IPS-18c (cell line): ENCODE measurements around the gene ACTL10.
A peak's percentile ranks its signal among the peaks of the same experiment; 100 is the strongest.
"Not testable (repeated sequence)": the region's sequence is repeated elsewhere in the genome, so short reads cannot be mapped to it uniquely, and the experiment has no call there.

ENCODE experiments used
- H3K4me3 ChIP-seq: 2 replicates; pipeline ENCODE4 v1.7.0; 2013; ENCODE audit warnings: low read depth, mild to moderate bottlenecking, low read length, moderate library complexity; ENCODE audit not compliant: insufficient read depth
- H3K9me3 ChIP-seq: one replicate; pipeline ENCODE4 v1.6.1; 2013; ENCODE audit warnings: mild to moderate bottlenecking, low read length, moderate library complexity; ENCODE audit not compliant: control insufficient read depth, insufficient read depth

ACTL10 gene

DNA sequence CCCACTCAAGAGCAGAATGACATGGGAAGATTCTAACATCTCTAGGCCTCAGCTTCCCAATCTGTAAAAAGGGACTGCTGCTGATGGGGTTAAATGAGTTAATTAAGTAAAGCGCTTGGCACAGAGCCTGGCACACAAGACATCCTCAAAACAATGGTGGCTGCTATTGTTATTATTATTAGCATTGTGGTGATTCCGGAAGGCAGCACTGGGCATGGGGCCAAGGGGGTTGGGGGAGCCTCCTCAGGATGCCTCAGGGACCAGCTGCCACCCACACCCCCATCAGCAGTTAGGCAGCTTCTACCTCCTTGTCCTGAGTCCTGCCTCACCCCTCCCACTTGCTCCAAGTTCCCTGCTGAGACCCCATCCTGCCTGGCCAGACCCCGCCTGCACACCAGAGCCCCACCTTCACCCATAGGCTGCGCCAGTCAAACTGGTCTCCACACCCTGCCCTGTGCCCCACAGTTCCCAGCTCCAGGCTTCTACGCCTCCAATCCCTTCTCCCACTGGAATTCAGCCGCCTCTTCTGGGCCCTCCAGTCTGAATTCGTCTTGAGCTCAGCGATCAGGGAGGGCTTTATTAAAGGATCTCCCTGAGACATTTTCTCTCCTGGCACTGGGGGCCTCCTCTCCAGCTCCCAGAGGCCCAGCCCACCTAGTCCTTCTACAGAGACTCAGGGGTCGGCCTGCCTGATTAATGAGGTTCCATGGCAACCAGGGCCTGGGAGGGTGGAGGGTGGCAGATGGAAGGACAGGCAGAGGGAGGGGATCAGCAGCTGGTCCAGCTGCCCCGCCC is 18.0 kb downstream of the ACTL10 start:
- peak overlapping the region; percentile 26 for H3K4me3 ChIP-seq
- H3K9me3 ChIP-seq: no peaks in the 10 kb centered on the region

DNA sequence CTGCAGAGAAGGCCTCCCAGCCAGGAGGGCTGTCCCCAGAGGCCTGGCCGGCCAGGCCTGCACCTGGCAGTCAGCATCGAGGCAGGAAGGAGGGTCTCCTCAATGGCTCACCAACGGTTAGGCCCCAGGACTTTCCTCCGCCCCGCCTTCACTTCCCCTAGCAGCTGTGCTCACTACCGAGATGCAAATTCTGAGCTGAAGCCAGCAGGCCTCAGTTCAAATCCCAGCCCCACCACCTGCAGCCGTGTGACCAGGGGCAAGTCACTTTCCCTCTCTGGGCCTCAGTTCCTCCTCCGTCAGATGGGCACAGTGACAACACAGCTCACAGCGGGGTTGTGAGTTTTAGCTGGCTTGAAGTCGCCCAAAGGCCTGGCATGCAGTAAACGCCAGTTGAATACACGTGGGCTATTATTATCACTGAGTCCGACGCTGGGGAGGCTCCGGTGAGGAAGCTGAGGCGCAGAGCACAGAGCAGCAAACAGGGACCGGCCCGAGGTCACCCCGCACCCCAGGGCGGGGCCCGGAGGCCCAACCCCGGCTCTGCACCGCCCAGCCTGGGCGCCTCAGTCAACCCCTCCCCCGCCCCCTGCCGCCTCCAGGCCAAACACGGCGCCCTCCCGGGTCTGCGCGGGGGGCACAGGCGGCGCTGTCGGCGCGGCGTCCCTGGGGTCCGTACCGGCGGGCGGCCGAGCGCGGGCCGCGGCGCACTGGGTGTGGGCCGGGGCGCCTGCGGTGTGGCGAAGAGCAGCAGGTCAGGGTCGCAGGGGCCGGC is 18.8 kb downstream of the ACTL10 start:
- H3K9me3 ChIP-seq: no peaks in the 10 kb centered on the region
- H3K4me3 ChIP-seq: peak overlapping the region; percentile 26

DNA sequence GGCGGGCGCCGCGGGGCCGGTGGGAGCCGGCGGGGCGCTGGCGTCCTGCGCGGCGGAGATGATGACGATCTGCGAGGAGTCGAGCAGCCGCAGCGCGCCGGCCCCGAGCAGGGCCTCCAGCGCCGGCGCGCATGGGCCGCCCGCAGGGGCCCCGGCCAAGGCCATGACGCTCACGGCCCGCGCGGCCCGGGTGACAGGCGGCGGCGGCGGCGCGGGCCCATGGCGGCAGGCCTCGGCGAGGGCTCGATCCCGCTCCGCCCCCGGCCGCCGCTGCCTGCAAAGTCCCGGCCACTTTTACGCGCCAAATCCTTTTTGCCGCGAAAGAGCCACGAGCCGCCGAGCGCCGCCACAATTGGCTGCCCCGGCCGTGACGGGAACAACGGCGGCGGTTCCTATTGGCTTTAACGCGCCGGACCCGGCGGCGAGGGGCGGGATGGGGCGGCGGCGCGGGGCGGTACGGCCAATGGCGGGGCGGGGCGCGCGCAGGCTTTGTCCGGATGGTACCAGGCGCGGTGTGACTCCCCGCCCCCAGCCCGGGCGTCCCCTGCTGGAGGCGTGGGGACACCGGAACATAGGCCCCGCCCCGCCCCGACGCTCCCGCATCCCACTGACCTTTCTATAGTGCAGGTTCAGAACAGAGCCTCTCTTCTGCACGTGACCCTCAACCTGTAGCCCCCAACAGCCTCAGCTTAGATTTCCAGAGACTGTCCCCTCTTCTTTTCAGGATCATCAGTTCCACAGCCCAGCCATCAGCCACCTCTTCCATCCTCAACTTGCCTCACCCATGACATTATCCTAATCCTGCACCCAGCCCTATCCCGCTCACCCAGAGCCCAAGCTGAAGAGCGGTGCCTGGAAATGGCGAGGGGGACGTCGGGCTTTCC is 19.6 kb downstream of the ACTL10 start, which contains the start of gene E2F1:
E2F1 (minus strand) TSS at position 286 of the 884 bp plus-strand sequence; CDS start at position 165, 121 bp downstream.
- Histone ChIP-seq H3K4me3 (peak within 1 kb of the TSS; percentile 40), H3K9me3 (no peaks in the 10 kb centered on the region)

DNA sequence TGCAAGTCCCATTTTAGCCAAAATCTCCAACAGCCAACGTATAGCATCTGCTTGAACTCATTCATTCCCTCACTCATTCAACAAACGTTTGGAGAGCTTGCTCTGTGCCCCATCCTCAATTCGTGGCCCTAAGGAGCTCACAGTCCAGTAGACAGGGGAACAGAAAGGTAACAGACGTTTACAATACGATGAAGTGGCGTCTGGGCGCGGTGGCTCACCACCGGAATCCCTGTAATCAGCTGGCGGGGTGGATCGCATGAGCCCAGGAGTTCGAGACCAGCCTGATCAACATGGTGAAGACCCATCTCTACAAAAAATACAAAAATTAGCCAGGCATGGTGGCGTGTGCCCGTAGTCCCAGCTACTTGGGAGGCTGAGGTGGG is 20.2 kb downstream of the ACTL10 start:
- Histone ChIP-seq H3K4me3 (peak overlapping the region; percentile 40), H3K9me3 (no peaks in the 10 kb centered on the region)

DNA sequence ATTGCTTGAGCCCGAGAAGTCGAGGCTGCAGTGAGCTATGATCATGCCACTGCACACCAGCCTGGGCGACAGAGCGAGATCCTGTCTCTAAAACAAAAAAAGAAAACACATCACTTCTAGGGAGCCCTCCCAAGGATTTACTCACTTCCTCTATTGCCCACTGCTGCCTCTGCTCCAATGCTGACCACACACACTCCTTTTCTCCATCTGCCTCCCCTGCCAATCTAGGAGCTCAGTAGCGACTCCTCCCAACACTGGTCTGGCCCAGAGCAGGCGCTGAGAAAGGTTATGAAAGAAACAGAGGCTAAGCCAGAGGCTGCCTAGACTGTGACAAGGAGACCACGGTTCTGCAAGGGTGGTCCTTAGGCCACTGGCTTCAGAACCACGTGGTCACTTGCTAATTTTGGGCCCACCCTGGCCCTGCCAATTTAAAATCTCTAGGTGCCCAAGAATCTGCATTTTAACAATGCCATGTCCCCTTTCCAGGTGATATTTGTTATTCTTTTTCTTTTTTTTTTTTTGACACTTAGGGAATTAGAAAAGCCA is 20.7 kb downstream of the ACTL10 start:
- no peak overlapping the region for H3K4me3 ChIP-seq
- H3K9me3 ChIP-seq: no peaks in the 10 kb centered on the region

DNA sequence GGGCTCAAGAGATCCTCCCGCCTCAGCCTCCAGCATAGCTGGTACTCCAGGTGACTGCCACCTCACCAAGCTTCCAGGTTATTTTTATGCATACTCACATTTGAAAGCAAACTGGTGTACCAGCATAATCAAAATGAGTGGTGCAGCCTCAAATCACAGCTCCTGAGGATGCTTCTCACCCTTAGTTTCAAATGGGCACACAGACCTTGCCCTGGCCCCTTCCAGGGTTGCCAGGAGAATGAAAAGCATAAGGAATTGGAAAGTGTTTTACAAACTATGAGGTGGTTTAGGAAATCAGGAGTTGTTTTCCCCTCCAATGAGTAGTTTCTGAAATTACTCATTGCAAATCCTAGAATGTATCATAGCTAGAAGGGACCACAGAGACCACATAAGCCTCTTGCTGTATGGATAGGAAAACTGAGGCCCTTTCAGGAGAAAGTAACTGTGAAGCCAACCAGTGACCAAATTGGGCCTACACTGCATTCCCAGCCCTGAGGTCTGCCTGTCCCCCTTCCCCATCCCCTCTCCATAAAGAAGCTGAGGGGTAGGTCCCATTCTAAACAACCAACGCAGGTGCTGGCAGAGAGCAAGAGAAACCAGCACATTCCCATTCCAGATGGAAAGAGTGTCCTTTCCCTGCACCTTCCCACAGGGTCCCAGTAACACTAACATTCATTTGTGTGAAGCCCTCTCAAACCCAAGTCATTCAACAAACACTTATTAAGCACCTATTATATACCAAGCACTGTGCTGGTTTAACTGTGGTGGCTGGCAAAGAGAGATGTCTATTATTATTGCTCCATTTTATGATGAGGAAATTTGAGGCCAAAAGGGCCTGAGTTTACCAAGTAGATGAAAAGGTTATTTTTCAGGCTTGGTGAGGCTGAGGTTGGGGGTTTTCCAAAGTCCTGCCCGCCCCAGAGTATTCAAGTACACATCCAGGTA is 21.5 kb downstream of the ACTL10 start:
- H3K4me3 ChIP-seq: no peak overlapping the region
- H3K9me3 ChIP-seq: no peaks in the 10 kb centered on the region

DNA sequence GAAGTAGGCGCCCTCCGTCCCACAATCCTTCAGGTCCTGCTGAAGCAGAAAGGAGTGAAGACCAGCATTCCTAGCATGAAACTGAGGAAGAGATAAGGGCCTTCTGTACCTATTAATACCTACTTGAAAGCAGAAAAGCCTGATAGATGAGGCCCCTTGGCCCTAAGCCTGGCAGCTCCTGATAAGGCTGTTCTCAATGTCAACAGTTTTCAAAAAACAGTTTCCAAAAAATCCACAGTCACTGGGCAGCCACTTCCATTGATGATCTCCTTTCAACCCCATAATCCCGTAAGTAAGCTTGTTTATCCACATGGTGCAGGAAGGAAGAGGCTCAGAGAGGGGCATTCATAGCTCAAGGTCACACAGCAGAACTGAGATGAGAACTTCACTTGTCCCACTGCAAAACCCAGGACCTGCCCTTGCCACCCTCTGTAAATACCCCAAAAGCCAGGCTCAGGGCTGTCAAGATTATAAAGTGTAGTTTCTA is 22.2 kb downstream of the ACTL10 start:
- Histone ChIP-seq H3K4me3 (no peak overlapping the region), H3K9me3 (no peaks in the 10 kb centered on the region)

DNA sequence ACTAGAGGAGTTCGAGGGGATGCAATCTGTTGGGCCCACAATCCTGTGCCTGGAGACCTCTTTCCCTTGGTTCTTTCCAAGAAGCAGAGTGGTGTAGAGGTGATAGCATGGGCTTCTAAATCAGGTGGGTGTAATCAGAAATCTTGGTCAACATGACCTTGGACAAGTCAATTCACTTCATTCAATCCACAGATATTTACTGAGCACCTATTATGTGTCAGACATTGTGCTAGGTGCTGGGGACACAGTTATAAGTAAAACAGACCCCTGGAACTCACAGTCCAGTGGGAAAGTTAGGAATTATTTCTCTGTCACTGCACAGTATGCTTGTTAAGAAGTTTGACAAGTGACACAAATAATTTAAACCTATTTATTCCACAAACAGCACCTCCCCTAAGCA is 22.8 kb downstream of the ACTL10 start:
- Histone ChIP-seq H3K4me3 (no peak overlapping the region), H3K9me3 (no peaks in the 10 kb centered on the region)

DNA sequence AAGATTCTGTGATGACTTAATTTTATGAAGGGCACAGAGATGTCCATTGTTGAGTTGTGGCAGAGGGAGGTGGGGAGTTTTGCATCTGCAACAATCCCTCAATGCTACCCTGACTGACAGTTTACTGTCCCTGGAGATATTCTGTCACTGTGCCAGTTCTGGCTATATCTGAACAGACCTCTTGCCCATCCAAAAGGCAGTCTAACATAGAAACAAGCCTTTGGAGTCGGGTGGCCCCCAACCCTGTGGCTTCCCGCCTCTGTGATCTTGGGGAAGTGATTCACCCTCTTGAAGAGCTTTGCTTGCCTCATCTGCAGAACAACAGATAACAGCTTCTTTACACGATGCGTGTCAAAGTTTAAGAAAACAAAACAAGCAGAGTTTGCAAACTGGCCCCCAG is 23.2 kb downstream of the ACTL10 start:
- H3K4me3 ChIP-seq: no peak overlapping the region
- no peaks in the 10 kb centered on the region for H3K9me3 ChIP-seq

DNA sequence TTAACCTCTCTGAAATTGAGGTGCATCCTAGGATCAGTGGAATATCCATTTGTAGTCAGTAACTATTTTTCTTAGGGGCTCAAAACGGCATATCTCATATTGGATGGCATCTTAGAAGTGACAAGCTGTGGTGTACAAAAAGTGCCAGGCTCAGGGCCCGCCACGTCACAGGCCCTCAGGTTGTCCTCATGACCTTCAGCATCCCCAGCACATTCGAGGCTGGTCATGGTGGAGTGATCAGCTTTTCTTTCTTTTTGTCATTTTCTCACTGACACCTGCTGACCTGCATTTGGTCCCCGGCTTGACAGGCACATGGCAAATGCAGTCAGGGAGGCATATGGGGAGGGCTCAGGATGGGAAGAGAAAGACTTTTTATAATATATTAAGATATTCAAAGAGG is 26.5 kb downstream of the ACTL10 start:
- Histone ChIP-seq H3K4me3 (no peak overlapping the region), H3K9me3 (peaks cover 5% of the 10 kb centered on the region)

DNA sequence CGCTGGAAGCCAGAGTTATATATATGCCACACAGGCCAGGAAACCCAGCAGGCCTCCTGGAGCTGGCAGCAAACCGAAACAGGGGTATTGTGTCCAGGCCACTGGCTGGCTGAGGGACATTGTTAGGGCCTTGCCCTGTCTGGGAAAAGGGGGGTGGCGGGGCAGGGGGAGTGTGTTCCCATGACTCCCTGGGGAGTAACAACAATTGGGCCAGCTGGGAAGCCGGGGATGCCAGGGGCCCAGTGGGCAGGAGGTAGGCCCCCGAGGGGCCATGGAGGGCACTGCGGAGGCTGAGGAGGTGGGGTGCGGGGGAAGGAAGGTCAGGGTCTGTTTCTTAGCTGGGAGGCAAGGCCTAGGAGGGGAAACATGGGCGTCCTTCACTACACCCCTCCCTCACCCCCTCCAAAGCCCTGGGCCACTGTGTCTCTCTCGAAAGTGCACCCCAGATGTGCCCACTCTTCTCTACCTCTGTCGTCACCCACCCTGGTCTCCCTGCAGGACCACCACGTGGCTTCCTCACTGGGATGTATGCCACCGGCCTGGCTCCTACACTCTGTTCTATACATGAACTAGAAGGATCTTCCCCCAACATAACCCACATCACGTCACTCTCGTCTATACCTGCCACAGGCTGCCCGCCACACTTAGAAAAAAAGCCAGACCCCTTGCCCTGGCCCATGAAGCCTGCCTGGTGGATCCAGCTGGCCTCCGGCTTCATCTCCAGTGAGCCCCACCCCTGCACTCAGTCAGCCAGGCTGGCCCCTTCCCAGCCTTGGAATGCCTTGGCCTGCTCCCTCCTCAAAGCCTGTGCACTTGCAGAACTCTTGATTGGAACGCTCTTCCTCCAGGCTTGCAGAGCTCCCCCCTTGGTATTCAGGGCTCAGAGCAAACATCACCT is 27.2 kb downstream of the ACTL10 start:
- peaks cover 7% of the 10 kb centered on the region for H3K9me3 ChIP-seq
- no peak overlapping the region for H3K4me3 ChIP-seq

DNA sequence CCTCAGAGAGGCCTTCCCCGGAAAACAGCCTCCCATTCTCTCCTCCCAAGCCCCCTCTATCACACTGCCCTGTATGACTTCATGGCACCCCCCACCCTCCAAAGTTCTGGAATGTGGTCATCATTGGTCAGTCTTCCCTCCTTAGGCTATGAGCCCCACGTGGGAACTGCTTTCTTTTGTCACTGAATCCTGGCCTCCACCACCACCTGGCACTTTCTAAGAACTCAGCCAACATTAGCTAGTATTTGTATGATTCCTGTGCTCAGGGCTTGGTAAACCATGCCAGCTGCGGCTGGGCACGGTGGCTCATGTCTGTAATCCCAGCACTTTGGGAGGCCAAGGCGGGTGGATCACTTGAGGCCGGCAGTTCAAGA is 27.9 kb downstream of the ACTL10 start:
- Histone ChIP-seq H3K4me3 (no peak overlapping the region), H3K9me3 (peaks cover 7% of the 10 kb centered on the region)

DNA sequence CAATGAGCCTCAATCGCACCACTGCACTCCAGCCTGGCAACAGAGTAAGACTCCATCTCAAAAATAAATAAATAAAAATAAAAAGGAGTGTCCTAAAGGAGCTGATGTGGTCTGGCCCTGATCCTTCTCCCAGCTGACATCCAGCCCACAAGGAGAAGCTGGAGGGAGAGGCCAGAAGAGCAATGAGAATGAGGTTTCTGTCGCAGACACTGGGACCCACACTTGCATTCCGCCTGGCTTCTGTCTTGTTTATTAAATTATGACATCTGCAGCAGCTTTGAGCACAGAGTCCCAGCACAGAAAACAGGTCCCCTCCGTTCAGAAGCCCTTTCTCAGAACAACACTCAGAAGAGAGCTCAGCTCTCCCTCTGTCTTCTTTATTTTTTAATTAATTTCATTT is 29.7 kb downstream of the ACTL10 start:
- H3K9me3 ChIP-seq: peaks cover 7% of the 10 kb centered on the region
- no peak overlapping the region for H3K4me3 ChIP-seq

DNA sequence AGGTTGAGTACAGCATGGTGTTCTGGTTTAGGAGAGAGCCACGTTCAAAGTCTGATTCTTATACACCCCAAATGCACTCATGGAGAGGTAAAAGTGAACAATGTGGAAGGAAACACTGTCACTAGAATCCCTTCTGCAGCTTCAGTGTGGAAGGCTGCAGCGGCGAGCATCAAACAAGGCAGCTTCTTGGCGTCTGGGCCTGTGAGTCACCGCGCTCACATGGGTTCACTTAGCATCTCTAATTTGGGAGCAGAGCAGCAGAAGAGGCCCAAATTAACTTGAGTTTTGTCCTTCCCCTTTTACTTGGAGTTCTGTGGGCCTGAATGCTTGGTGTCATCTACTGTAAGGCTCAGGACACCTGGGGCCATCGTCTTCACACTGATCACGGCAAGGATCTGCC is 30.4 kb downstream of the ACTL10 start:
- no peak overlapping the region for H3K4me3 ChIP-seq
- H3K9me3 ChIP-seq: peaks cover 7% of the 10 kb centered on the region

DNA sequence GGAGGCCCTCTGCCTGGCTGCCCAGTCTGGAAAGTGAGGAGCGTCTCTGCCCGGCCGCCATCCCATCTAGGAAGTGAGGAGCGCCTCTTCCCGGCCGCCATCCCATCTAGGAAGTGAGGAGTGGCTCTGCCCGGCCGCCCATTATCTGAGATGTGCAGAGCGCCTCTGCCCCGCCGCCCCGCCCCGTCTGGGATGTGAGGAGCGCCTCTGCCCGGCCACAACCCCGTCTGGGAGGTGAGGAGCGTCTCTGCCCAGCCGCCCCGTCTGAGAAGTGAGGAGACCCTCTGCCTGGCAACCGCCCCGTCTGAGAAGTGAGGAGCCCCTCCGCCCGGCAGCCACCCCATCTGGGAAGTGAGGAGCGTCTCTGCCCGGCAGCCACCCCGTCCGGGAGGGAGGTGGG is 32.2 kb downstream of the ACTL10 start:
- H3K9me3 ChIP-seq, H3K4me3 ChIP-seq: not testable (repeated sequence)
